GM19452 (cell line): Measurements from ENCODE around the gene GSC.

ENCODE experiments used
- ATAC-seq: cut with Tn5 transposase; IDR thresholded peaks from one replicate; pipeline ENCODE4 v1.9.1; 2021; ENCODE audit not compliant: unreplicated experiment

The GSC gene

DNA sequence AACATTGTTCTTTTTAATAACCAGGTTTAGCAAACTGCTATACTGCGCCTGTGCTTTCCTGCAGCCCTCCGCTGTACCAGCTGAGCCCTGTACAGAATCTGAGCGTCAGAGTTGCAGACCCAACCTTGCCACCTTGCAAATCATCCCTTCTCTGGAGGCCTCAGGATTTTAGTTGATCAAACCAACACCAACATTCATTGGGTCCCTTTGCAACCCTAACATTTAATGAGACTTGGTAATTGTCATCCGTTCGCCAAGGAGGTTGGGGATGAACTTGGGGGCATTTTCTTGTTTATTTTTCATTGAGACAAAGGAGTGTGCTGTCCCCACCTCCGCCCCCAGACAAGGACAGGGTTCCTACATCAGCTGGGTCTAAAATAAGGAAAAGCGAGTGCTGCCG is 2.6 kb upstream of the GSC start:
- no peak for ATAC-seq

DNA sequence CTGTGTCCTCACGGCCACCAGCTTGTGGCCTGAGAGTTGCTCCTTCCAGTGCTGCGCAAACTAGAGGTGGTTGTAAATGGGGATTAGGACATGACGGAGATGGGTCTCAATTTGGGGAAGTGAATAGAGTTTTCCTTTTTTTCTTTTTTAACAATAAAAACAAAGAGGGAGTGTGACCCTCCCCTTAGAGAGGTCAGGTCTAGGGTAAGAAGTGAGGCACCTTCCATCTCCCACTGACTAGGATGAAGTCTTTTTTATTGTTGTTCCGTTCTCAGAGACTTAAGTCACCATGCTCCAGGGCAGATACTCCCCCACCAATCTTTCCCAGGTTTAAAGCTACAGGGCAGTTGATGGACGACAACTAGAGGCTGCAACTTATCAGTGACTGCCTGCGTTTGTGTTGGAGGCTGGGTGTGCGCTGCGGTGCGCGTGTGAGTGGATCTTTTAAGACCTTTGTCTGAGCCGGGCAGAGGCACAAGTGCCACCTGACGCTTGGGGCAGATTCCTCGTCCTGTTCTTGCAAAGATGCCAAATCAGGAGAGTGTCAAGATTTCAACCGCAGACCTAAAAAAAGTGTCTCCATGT is 2.1 kb upstream of the GSC start:
- ATAC-seq = no peak

DNA sequence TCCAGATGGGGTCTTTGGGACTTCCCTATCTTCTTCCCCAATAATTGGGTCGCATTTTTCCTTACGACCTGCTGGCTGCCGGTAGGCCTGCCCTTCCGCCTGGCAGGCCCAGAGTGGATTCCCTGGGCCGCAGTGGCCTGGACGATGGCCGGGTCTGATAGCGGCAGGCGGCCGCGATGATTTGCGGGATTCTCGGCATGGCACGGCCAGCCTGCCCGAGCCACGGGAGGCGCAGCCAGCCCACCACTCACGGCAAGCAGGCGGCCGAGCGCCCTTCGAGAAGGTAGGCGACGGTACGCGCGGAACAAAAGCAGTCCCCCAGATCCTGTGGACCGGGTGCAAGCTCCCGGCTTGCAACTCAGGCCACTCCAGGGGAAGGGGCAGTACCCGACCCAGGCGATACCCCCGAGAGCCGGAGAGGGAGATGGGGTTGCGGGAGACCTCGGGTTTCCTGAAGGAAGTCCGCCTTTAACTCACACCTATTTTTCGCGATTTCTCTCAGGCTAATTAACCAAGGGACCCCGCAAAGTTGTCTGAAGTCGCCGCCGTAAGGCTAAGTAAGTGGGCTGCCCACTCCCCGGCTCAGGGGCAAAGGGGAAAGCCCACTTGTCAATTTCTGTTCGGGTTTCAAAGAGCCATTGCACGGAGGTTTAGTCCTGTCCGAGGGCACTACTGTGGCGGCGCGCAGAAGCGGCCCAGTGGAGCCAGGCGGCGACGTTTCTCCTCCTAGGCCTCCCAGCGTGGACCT is 1.4 kb upstream of the GSC start:
- no peak for ATAC-seq

DNA sequence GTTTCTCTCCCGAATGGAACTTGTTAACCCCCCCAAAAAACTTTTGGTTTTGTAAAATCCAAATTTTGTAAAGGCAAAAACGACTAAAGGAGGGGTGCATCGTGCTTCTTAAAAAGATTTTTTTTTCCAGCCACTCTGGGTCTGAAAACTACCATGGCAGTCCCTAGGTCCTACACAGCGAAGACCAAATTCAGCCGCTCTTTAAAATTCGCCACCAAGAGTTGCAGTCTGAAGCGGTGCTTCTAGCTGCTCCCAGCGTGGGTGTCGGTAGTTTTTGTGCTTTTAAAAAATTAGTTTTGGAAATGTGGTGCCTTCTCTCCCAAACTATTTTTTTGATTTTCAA is 873 bp upstream of the GSC start:
- no peak for ATAC-seq

DNA sequence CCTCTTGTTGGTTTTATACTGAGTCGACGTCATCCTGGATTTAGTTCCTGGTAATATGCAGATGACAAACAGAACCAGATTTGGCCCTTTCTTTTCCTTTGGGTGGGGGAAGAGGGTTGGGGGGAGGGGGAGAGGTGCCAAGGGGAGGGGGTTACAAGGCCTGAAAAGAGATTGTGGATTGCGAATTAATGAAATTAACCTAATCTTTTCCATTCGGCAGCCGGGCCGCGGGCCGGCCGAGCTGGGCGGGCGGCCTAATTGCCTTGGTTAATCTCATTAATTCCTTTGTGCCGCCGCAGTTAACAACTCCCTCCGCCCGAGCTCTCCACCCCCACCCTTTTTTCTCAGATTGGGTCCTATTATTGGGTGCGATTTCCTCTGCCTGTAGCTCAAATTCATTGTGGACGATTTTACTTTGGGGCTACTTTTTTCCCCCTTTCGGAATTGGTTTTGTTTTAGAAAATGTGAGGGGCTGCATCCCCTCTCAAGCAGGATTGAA is 387 bp upstream of the GSC start:
- no peak for ATAC-seq

DNA sequence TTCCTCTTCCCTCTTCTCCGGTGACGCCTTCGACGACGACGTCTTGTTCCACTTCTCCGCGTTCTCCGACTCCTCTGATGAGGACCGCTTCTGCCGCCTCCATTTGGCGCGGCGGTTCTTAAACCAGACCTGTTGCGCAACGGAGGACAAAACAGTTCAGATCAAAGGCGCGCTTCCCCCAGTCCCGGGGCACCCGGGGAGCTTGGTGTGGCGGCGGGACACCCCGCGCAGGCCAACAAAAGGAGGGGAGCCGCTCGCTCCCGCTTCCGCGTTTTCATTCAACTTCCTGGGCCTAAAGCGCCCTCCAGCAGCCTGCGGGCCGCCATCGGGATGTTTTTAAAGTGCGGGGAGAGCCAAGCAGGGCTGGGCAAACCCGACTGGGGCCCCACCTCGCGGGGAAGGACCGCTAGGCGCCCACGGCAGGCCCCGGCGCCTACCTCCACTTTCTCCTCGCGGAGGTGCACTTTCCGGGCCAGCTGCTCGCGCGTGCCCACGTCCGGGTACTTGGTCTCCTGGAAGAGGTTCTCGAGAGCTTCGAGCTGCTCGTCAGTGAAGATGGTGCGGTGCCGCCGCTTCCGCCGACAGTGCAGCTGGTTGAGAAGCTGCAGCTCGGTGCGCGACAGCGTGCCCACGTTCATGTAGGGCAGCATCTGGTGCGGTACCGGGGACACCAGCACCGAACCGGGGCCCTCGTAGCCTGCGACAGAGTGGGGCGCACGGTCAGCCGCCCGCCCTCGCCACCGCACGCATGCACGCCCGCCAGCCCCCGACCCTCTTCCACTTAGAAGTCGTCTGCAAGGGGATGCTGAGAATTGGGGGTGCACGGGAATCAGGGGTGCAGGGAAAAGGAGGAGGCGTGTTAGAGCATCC is 1.2 kb downstream of the GSC start:
- ATAC-seq = no peak

DNA sequence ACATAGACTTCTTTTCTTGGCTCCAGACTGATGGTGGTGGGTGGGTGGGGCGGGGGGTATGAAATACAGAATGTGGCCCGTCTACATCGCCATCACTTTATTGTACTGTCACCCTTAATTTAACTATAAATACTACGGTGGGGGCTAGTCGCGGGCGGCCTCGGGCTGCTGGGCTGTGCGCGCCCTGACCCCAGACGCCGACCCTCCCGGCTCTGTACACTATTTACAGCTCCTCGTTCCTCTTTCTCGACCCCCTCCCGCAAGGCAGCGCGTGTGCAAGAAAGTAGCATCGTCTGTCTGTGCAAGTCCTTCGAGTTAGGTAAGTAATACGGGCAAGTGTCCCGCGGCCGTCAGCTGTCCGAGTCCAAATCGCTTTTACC is 1.8 kb downstream of the GSC start:
- ATAC-seq = no peak

DNA sequence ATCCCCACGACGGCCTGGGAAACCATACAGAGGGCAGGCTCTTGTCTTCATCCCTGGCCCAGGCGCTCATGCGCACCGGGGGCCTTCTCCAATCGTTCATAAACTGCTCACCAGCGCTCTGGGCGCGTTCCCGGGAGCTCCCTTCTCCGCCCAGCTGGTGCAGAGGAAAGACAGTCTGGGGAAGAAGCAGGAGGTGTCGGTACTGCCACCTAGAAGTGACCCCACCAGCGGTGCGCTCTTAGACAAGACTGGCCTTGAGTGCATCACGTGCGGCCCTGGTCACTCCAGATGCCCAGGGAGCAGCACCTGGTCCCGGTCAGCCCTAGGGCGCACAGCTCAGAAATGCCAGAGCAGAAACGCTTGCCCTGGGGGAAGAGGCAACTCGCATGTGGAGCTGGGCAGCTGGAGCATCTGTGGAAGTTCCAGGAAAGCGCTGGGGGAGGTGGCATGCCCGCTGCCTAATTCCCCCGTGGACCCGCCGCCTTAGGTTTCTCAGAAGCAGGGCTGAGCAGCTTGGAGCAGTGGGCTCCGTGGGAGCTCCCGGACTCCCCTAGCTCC is 2.5 kb downstream of the GSC start:
- no peak for ATAC-seq

DNA sequence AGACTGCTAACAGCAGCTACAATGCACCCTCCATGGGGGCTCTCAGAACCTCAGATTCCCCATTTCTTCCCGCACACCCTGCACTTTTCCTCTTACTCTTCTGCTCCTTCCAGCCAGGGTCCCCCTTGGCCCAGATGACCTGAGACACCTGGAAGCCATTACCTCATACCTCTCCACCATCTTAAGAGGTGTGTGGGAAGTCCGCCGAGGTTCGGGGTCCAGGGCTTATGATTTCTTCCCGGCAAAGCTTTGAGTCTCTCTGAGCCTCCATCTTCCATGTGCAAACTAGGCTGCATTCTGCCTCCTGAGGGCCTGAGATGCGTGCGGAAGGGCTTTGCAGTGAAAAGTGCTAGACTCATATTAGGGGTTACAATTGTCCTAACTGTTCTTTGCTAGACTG is 5.3 kb downstream of the GSC start:
- ATAC-seq = no peak

DNA sequence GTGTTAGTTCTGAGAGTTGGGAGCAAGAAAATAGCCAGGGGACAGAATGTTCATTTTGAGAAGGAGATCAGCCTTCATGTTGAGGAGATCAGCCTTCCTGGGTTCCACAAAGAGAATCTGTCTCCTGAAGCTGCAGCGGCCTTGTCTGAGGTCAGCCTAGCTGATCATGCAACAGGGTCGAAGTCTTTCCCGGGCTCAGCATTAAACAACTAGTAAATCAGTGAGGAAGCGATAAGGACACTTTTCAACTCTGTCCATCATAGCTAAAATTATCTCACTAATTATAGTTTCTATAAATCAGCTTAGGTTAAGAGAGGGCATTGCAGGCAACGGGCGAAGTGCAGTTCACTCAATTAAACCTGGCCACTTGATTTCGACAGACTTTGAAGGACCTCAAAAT is 7.5 kb downstream of the GSC start:
- no peak for ATAC-seq

DNA sequence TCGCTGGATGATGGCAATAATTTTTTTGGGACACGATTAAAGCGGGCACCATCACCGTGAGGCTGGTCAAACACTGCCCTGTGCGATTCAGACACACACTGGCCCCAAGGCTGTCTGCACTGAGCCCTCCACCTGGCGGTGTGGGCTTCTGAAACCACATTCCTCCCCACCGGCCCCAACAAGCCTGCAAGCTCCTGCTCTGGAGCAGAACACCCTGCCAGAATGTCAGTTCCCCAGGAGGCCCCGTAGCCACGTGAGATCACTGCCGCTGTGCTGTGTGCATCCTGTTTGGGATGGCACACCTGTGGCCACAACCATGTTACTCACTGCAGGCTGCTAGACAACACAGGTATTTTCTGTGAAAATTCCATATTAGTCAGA is 7.9 kb downstream of the GSC start:
- ATAC-seq = no peak

DNA sequence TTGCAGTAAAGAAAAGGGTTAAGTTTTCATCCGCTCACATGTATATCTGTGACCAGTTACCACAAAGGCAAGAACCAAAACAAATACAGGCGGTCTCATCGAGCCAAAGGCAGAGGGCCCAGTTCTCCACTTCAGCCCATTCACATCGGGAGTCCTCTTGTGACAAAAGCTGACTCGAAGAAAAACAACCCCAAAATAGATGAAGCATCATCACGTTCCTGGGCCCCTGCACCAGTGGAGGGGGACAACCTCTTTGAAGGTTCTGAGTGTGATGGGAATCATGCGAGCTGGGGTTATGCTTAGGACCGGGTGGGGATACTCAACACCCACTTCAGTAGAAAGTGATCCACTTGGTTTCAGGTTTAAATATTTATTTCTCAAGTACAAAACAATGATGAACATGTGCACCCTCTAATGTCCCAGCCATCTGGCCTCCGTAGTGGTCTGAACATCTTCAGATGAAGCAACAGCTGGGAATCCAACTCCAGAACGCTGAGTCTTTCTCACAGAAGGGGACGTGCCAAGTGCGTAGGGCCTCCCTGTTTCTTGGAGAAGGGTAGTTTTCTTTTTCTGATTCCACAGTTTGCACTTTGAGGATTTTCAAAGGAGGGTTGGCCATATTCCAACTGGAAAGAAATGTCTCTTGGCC is 8.4 kb downstream of the GSC start:
- no peak for ATAC-seq

DNA sequence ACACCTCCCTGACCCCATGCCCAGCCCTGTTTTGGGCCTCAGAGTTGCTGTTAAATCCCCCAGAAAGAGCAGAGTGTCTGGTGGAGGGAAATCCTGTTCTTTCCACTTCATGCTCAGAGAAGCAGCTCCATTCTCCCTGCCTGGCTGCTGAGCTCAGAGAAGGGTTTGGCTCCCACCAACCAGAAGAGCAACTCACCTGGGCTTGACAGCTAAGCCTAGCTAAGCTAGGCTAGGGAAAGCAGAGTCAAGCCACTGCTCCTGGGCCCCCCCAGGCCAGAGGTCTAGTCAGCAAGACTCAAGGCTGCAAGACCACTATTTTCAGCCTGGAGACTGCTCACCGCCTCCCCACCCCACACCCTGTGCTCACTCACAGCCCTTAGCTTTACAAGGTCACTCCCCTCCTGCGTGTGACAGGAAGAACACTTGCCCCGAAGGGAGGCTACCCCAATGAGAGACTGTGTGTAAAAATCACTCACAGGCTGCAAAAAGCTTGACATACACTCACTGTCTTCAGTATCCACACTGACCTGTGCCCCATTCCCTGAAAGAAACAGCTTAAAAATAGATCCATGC is 13.5 kb downstream of the GSC start:
- no peak for ATAC-seq

DNA sequence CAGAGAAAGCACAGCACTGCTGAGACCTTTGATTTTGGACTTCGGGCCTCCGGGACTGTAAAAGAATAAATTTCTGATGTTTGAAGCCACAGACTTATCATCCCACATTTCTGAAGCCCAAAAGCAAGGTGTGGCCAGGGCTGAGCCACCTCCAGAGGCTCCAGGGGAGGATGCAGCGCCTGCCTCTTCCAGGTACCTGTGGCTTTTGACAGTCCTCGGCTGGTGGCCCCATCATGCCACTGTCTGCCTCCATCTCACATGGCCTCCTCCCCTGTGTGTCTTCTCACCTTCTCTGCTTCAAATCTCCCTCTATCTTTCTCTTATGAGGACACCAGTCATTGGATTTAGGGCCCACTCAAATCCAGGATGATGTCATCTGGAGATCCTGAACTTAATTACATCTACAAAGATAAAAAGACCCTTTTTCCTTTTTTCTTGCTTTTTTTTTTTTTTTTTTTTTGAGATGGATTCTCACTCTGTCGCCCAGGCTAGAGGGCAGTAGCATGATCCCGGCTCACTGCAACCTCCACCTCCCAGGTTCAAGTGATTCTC is 15.4 kb downstream of the GSC start:
- no peak for ATAC-seq

DNA sequence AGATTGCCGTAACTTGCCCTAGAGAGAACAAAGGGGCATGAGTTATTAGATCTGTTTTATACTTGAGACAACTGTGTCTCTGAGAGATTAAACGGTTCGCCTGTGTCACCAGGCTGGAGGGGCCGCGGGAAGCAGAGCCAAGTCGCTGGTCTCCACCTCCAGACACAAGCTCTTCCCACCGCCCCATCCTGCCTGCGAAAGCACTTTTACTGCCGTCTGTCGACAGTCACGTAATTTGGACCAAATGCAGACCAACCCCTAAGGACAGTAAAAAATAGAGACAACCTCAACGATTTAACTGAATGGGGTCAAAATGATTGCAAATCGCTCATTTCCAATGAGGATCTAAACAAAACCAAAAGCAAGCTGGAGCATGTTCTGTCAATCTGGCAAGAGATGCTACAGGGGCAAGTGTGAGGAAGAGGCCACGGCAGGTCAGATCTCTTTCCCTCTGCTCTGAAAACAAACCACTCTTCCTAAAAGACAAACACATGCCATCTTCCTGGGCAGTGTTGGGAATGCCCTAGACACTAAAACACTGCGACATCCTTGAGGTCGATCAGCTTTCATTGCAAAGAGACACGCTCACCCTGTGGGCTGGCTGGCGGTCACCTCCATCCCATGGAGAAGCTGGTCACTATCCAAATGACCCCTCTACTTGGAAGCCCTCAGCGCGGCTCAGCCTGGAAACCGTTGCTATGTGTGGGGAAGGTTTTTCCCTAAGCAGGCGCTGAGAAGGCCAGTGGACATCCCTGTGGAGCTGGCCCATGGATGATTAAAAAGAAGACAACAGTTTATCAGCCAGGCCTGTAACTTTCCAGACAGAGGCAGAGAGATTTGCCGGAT is 17.1 kb downstream of the GSC start:
- no peak for ATAC-seq

DNA sequence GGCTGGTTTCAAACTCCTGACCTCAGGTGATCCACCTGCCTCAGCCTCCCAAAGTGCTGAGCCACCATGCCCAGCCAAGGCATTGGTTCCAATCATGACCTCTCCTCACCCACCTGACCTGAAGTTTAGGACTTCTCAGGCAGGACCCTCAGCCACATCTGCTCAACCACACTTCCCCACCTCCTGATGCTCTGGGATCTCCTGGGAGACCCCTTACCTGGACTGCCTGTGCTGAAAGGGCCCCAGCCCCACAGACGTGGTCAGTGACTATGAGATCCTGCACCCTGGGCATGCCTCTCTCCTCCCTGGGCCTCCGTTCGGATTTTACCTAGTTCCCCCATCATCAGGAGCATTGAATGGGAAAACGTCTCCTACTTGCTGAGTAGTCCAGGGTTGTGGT is 18.0 kb downstream of the GSC start:
- no peak for ATAC-seq

DNA sequence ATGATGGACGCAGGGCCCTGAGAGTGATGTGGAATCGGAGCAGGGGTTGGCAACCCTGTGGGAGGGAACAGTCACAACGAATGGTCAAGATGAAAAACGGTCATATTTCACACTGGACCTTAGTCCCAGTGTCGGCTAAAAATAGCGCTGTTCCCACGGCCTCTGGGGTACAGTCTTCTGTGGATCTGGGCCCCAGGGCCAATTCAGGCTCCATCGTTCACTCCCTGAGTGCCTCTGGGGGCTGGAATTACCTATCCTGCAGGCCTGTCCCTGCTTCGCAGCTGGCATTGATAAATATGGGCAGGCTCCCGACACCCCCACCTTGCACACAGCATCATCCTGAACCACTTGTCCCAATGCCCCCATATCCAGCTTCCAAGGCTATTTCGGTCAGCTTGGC is 18.6 kb downstream of the GSC start:
- no peak for ATAC-seq

DNA sequence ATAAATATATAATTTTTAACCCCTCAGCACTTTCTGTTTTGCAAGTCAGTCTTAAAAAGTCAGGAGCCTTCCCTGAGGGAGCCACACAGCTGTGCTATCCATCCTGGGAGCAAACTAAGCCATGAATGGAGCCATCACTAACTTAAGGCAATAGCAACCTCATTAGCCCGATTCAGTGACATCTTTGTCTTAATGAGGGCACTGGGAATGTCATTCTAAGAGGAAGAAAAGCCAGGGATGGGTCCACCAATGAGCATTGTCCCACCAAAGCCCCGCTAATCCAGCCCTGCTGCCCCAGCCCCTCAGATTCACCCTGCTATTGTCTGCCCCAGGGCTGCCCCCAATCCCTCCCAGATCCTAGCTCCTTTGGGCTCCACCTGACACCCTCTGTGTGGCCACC is 19.5 kb downstream of the GSC start:
- no peak for ATAC-seq

DNA sequence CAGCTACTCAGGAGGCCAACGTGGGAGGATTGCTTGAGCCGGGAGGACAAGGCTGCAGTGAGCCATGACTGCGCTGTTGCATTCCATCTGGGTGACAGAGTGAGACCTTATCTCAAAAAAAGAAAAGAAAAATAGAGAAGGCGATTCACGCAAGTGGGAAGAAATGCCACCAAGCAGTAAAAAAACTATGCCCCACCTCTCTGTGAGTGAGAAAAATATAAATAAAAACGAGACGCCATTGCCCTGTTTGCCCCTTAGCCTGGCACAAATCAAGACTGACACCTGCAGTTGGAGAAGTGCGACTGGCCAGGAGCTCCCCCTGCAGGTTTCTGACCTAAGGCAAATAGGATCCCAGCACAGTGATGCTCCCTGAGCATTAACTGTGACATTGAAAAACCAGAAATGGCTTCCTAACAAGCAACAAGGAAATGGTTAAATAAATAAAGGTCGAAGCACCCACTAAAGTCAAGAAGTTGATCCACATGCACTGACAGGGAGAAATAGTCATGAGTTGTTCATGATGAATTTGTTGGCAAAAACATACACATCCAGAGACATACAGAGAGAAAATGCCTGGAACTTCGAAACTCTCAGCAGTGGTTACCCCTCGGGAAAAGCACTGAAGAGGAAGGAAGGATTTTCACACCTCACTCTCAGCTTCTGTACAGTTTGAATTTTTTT is 21.1 kb downstream of the GSC start:
- ATAC-seq = no peak
